GM21723 (cell line): ENCODE measurements around the gene TNK2.
A peak's percentile ranks its signal among the peaks of the same experiment; 100 is the strongest.

Experiments used
- ATAC-seq: cut with Tn5 transposase; IDR thresholded peaks from one replicate; pipeline ENCODE4 v1.9.1; 2021; ENCODE audit warnings: mild to moderate bottlenecking, moderate library complexity; ENCODE audit not compliant: unreplicated experiment

Gene TNK2

DNA sequence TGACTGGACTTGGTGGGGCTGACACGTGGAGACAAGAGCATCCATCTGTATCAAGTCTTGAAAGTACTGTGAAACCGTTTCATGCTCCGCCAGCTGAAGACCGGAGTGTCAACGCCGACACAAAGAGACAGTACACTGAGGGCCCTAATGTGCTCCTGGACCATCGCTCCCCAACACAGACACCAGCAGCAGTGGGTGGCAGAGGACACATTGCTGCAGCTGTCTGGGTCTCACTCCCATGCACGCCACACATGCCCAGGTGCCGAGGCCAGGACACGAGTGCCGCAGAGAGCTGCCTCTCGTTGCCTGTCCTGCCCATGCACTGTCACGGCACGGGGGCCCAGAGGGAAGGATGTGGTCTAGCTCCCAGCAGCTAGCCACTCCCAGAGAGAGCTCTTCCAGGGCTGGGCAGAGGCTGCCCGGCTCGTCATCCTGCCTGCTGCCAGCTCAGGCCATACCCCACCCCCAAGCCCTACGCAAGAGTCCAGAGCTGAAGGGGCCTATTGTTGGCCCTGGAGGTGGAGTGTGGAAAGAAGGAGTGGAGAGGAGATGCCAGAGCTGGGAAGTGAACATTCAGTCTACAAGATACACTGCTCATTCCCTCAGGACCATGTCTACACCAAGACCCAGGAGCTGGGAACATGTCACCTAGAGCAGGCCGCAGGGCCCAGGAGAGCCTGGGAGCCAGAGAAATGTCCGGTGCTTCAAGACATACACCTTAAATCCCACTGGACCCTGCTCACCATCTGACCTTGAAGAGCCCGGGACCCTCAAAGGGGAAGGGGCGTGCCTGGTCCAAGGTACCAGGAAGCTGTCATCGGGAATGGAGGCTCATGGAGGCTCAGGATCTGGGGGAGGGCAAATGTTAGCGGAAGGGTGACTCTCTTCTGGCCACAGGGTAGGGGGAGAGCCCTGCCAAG is 7.7 kb downstream of the TNK2 start:
- peak; percentile 42 for ATAC-seq

DNA sequence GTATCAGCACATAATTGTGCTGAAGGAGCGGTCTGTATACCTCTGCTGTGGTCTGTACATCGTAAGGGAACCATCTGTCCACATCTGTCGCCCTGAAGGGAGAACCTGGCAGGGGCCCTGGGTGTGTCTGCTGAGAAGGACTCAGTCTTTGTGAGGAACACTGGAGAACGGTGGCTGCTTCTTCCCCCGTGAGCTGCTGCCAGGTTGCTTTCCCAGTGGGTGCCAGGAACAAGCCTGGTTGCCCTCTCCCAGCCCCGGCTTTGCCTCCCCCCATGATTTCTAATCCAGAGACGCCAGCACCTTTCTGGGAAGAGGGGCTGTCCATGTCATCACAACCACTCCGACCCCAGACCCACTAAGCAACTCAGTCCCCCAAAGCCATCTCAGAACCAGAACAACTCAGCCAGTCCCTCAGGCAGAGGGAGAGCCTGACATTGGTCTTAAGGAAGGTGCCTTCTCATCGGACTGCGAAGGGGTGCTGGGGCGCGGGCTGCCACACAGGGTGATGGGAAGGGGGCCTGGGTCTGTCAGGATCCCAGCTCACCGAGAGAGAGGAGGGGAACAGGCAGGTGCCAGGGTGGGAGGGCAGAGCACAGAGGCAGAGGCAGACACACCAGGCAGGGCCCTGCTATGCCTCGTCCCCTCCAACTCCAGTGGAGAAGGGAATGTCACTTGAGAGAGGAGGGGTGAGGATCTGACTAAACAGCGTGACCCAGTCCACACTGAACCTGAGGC is 8.5 kb downstream of the TNK2 start:
- no peak for ATAC-seq

DNA sequence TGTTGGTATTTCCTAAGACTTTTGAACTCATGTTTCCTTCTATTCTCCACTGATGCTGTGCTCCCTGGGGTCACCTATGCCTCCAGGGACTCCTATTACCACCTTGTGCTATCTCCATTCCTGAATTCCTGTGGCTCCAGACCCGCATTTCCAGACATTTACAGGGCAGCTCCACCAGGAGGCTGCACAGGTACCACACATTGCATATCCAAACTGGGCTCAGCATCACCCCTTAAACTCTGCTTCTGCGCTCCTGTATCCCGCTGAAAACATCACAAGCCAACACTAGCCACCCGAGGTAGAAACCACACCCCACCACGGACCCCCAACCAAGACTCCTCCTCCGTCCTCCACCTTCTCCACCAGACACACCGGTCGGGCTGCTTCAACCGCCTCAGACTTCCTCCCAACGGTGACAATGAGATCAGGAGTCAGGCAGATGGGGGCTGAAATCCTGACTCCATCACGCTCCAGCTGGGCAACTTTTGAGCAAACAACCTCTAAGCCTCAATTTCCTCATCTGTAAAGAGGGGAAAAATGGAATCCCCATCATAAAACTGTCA is 10.4 kb downstream of the TNK2 start:
- ATAC-seq = no peak

DNA sequence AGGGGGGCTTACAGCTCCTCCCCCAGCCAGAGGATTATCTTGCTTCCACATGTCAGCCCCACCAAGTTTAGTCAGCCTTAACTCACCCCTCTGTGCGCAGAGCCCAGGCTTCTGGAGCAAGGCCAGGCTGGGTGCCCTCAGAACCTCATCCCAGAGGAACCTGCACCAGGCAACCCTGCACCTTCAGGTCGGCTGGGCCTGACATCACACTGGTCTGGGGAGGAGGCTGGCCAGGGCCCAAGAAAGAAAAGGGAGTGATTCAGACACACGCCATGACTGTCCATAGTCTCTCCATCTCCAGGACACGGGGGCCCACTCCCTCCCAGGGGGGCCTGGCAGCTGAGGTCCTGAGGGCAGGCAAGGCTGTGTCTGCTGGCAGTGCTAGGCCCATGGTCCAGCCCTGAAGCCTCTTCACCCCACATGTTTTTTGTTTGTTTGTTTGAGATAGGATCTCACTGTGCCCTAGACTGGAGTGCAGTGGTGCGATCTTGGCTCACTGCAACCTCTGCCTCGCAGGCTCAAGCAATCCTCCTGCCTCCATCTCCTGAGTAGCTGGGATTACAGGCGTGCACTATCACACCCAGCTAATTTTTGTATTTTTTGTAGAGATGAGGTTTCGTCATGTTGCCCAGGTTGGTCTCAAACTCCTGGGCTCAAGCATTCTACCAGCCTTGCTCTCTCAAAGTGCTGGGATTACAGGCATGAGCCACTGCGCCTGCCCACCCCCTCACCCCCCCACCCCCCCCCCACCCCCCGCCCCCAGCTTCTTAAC is 11.1 kb downstream of the TNK2 start:
- ATAC-seq = no peak

DNA sequence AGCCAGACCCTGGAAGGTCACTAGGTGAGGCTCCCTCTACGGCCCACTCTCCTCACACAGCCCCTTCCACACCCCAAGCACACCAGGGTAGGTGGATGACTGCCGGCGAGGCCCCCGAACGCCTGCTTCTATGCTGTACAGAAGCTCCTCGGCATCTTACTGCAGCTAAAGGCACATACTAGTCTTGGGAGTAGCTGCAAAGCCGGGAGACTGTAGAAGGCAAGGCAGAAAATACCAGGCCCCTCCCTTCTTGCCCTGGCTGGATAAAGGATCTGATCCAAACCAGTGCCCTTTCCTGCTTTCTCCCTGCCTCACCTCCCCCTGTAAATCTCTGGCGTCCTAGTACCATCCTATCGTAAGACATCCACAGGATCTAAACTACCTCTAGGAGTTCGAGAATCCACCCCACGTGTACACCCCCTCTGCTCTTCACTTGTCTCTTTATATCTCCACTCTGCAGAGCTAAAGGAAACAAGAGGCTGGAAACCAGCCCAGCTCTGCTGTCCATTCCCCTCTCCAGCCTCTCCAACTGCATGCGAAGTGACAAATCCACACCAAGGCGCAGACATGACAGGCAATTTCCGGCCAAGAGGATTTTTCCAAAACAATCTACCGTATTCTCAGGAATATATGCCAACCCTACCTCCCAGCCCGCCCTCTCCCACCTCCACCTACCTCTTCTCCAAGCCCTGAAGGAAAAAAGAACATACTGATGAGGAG is 11.8 kb downstream of the TNK2 start:
- ATAC-seq = peak; percentile 20

DNA sequence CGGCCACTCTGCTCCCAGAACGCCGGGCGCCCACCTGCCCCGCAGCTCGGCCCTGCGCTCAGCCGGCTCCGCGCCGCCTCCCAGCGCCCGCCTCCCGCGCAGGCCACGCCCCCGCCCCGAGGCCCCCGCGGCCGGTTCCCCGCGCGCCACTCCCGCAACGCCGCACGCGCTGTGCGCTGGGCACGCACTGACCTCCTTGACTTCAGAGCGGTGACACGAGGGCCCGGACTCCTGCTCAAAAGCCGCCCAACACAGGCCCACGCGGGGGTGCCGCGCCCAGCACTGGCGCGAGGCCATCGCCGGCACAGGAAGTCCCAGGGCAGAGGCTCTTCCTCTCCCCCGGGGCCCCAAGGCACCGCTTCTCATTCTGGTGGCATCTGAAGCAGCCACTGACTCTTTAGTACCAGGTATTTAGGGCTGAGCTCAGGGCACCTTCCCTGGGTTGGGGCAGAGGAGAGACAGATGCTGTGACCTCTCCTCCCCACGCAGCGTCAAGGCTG is 12.4 kb downstream of the TNK2 start:
- peak; percentile 59 for ATAC-seq

DNA sequence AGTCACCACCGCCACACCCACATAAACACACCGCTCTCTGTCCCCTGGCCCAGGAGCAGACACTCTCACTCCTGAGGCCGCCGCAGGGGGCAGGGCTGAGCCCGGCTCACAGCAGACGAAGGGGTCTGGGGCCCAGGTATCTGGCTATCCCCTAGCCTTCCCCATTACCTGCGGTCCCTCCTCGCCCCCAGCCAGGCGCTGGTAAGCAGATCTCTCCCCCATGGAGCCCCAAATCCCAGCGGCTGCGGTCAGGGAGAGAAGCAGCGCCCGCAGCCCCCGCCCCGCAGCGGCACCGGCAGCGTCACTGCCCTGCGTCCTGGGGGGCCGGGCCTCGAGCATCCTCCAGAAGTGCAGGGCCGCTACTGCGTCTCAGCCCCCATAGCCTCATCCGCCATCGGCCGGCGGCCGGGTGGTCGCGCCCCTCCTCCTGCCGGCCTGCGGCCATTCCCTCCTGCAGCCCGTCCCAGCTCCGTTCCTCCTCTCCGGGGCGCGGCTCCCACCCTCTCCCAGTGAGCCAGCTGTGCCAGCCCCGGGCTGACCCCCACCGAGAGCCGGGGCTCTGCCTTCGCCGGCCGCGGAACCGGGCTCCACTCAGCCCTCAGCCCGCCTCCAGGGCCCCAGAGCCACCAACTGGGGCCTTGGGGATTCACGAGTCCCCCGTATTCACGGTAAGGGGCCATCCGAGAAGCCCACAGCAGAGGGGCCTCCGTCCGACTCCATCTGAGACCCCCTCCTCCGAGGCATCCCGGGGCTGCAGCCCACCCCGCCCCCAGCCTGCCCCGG is 13.1 kb downstream of the TNK2 start:
- peak; percentile 63 for ATAC-seq

DNA sequence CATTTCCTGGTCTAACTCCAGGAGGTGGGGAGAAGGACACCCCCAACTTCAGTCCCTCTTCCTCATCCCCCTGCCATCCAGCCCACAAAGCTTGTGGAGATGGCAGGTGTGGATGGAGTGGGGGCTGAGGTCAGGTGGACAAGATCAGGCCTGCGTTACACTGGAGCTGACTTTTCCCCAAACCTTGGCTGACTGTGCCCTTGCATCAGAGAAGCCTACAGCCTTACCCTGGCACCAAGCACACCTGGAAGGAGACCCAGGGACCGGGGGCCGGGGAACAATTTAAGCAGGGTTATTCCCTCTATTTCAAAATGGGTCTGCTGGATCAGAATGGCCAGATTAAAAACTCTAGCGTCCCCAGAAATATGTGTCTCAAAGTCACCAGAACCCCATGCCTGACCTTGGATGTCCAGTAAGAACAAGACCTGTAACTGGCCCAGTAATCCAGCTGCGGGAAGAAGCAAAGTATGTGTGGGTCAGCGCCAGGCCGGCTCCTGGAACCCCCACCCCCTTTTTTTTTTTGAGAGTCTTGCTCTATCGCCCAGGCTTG is 14.4 kb downstream of the TNK2 start:
- no peak for ATAC-seq

DNA sequence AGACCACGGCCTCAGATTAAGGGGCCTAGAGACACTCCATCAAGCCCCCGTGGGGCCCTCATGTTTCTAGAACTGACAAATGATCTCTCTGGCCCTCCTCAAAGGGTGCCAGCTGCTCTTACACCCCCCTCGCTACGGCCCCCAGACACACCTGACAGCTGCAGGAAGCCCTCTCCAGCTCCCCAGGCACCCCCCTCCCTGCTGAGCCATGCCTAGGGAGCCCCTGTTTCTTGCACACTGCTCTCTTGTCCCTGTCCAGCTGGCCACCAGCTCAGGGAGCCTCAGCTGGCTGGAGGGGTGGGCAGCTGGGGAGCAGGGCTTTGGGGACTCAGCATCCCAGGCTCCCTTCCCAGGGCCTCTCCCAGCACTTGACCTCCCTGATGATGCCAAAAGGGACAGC is 14.8 kb downstream of the TNK2 start:
- ATAC-seq = no peak

DNA sequence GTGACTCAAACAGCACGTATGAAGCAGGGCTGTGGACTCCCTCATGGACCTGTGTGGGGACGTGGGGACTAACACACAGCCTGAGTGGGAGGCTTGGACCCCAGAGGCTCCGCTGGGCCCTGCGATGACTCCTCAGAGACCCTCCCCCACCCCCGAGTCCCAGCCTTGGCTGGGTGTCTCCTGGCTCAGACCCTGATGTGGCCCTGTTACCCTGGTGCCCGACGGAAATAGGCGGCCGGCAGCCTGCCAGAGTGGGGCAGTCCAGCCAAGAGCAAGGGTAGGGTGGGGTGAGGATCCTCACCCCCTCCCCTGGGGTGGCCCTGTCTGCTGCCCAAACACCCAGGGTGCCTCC is 15.3 kb downstream of the TNK2 start:
- no peak for ATAC-seq

DNA sequence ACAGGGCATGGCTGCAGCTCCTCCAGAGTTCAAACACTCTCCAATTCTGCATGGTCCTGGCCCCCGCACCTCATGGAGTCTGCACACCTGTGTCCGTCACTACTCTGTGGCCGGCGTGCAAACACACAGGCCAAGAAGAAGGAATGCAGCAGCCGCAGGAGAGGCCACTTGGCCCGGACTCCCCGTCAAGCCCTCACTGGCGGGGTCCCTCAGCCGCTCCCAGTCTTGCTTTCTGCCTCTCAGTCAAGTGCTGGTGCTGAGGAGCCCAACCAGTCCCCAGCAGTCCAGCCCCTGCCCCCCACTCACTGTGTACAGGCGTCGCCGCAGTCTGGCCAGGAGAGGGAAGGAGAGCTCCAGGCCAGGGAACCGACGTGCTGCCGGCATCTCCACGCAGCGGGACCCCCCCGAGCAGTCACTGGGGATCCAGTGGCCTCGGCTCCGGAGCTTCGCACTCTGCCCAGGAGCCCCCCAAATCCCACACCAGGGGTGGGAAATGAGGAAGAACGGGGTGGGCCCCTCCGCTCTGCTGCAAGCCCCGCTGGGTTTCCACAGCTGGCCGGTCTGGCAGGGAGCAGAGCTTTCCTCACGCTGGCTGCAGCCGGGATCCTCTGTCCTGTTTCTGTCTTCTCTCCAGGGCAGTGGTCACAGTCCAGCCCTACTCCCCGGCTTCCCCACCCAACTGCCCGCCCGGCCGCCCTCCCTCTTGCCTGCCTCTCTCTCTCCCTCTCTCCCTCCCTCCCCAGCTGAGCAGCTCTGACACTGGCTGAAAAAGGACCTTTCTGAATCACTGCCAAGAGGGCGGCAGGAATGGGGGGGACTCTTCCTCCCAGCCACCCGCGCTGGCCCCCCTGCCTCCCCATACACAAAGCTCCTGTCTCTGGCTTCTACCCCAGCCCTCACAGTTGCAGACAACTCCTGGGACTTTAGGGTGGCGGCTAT is 16.0 kb downstream of the TNK2 start:
- no peak for ATAC-seq

DNA sequence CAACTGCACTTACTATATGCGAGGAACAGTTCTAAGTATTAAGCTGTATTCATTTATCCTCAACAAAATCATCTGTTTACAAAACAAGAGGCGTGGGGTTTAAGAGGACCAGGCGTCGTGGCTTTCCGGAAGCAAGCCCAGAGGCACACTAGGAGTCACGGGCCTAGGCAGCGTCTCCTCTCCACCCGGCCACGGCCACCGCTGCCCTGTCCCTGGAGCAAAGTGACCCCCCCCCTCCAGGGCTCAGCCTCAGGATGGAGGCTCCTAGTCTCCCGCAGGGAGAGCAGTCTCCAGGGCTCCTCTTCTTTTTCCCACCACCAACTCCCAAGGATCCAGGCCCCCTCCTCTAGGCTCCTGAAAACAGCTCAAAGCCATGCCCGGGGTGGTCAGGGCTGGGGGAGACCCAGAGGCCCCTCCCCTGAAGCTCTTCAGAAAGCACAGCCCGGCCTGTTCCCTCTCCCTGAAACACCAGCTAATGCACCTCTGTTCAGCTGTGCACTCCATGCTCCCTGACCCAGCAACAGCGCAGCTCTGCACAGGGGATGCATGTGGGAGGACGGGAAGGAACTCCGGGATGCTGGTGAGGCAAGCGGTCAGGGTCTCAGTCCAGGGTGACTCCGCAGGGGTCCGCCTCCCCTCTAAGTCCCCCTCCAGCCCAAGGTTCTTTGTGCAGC is 16.8 kb downstream of the TNK2 start:
- no peak for ATAC-seq

DNA sequence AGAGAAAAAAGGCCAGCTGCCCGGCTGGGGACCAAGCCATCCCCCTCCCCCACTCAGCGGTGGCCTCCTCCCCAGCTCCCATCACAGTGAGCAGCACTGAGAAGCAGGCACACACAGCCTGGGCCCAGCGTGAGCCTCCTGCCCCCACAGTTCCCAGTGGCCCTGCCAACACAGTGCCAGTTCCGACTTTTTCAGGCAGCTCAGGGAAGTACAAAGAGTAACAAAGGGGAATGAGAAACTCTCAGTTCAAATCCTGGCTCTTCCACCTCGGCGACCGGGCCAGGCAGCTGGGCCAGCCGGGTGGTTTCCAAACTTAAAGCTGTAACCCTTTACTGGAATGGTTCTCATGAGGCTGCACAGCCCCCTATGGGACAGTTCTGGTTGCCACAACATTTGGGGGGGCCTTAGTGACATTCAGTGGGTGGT is 18.5 kb downstream of the TNK2 start:
- no peak for ATAC-seq

DNA sequence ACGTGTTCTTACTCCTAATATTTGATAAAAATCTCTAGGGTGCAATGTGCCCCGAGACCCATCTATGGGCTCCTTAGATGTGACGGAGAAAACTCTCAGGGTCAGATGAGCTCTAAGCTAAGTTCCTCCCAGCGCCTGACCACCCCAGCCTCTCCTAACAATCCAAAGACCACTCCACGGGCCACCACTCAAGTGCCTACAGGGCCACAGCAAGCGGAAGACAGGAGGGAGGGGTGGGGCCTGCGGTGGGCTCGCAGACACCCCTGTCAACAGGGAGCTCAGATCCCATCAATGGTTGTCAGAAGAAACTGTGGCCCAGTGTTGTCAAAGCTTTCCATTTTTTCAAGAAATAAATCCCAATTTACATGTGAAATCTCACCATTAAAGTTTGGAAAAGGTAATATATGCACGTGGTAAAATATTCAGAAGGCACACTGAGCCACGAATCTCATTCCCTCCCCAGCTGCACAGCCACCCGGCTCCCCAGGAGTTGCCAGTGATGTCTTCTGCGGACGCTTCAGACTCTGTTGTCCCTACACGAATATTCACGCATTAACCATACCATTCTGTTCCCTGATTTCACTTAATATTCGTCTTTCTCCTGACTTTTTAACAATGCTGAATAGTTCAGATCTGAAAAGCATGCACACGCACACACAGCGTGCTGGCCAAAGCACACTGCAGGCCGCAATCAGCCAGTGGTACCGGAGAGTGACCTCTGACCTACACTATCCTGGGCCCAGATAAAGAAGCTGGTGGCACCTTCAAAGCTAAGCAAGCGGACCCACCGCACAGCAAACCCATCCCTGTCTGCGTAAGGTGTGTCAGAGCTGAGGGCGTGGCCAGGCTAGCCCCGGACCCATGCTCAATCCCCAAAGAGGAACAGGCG is 19.1 kb downstream of the TNK2 start:
- ATAC-seq = no peak

DNA sequence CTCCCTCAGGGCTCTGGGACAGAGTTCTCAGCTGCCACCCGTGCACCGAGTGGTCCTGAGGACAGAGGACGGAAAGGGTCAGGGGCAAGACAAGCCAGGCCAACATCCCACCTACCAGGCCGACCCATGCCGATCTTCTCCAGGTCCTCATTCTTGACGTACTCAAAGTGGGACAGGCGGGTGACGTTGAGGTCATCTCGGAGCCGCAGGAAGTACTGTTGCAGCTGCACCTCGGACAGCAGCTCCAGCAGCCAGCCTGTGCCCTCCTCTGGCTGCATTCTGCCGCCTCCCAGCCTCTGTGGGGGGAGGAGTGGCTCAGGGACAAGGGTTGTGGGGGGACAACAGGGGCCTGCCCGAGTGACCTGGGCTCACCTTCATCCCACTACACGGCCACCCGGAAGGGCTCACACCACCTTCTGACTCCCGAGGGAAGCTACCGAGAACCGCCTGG is 20.0 kb downstream of the TNK2 start:
- no peak for ATAC-seq

DNA sequence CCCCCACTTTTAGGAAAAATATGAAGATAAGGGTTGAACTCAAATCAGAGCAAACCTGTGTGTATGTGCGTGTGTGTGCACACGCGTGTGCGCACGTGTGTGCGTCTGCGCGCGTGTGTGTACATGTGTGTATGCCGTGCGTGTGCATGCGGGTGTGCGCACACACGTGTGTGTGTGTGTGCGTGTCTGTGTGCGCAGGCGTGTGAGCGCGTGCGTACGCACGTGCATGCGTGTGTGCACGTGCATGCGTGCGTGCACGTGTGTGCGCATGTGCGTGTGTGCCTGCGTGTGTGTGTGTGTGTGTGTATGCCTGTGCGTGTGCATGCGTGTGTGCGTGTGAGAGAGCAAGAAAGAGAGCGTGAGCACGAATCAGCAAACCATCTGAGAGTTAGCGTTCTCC is 20.7 kb downstream of the TNK2 start:
- ATAC-seq = no peak
